Mesendoderm (in vitro differentiated cells): Measurements from ENCODE around the gene CD164.

Experiments used
- DNase-seq: peaks from one replicate; pipeline ENCODE4 v3.0.0; 2013
- H2AK5ac ChIP-seq: 2 replicates; pipeline ENCODE4 v1.6.1; 2013; ENCODE audit warnings: low read length, inconsistent platforms
- H2BK120ac ChIP-seq: 2 replicates; pipeline ENCODE4 v1.6.1; 2013; ENCODE audit warnings: low read depth, mild to moderate bottlenecking, low read length, moderate library complexity, mixed read lengths
- H2BK15ac ChIP-seq: replicated peaks from 2 replicates; pipeline ENCODE4 v1.6.1; 2013; ENCODE audit warnings: low read depth, mild to moderate bottlenecking, moderate library complexity
- H2BK5ac ChIP-seq: 2 replicates; pipeline ENCODE4 v1.6.1; 2013; ENCODE audit warnings: low read length, inconsistent platforms
- H3K18ac ChIP-seq: 2 replicates; pipeline ENCODE4 v1.6.1; 2013; ENCODE audit warnings: mild to moderate bottlenecking, low read length, mixed read lengths
- H3K23ac ChIP-seq: one replicate; pipeline ENCODE4 v1.6.1; 2013; ENCODE audit warnings: low read length
- H3K27ac ChIP-seq: 2 replicates; pipeline ENCODE4 v1.5.1; 2013; ENCODE audit warnings: low read depth, mild to moderate bottlenecking, inconsistent platforms, low read length, moderate library complexity
- H3K27me3 ChIP-seq: 2 replicates; pipeline ENCODE4 v1.6.1; 2013; ENCODE audit warnings: low read length, control low read depth, mild to moderate bottlenecking, inconsistent platforms; ENCODE audit not compliant: insufficient read depth, poor library complexity
- H3K36me3 ChIP-seq: 2 replicates; pipeline ENCODE4 v1.6.1; 2013; ENCODE audit warnings: low read length, inconsistent platforms; ENCODE audit not compliant: control insufficient read depth, insufficient read depth
- H3K4ac ChIP-seq: one replicate; pipeline ENCODE4 v1.6.1; 2013; ENCODE audit warnings: low read depth, mild to moderate bottlenecking, low read length, moderate library complexity
- H3K4me1 ChIP-seq: 2 replicates; pipeline ENCODE4 v1.6.1; 2013; ENCODE audit warnings: low read depth, low read length, inconsistent platforms; ENCODE audit not compliant: control insufficient read depth
- H3K4me2 ChIP-seq: 2 replicates; pipeline ENCODE4 v1.6.1; 2013; ENCODE audit warnings: low read length
- H3K4me3 ChIP-seq: 2 replicates; pipeline ENCODE4 v1.5.1; 2013; ENCODE audit warnings: mild to moderate bottlenecking, low read length
- H3K56ac ChIP-seq: one replicate; pipeline ENCODE4 v1.6.1; 2013; ENCODE audit warnings: low read length
- H3K79me1 ChIP-seq: 2 replicates; pipeline ENCODE4 v1.6.1; 2013; ENCODE audit warnings: low read length, inconsistent platforms
- H3K79me2 ChIP-seq: 2 replicates; pipeline ENCODE4 v1.6.1; 2013; ENCODE audit warnings: mild to moderate bottlenecking, low read length; ENCODE audit not compliant: control insufficient read depth, insufficient read depth
- H3K9ac ChIP-seq: 2 replicates; pipeline ENCODE4 v1.6.1; 2013; ENCODE audit warnings: low read length, inconsistent platforms
- H4K5ac ChIP-seq: one replicate; pipeline ENCODE4 v1.6.1; 2013; ENCODE audit warnings: low read length
- H4K8ac ChIP-seq: one replicate; pipeline ENCODE4 v1.6.1; 2013; ENCODE audit warnings: low read depth, mild to moderate bottlenecking, control low read depth, low read length, moderate library complexity
- WGBS: extraction: QIAGEN DNeasy Blood & Tissue Kit; methylation state at CpG from one replicate; pipeline ENCODE4 v1.1.7; 2013; ENCODE audit warnings: low lambda C conversion rate, missing lambda C conversion rate; ENCODE audit not compliant: insufficient coverage; ENCODE audit errors: extremely low coverage; 5-methylcytosine and 5-hydroxymethylcytosine counted together

The CD164 gene

GRCh38 chr6:109318328-109318876, 63.9 kb downstream of the CD164 start:
- H3K79me2 ChIP-seq: no peaks in the 10 kb centered on the region
- WGBS: no CpG with 5 or more reads among the region's 11 CpGs
- no peaks in the 10 kb centered on the region for H3K36me3 ChIP-seq
- no peak overlapping the region for H2BK5ac ChIP-seq
- H3K4me1 ChIP-seq: no peaks in the 10 kb centered on the region
- H2BK15ac ChIP-seq: no peak overlapping the region
- H2BK120ac ChIP-seq: no peak overlapping the region
- no peak overlapping the region for H3K4me2 ChIP-seq
- no peak overlapping the region for H3K9ac ChIP-seq
- no peak overlapping the region for H4K5ac ChIP-seq
- no peaks in the 10 kb centered on the region for H3K27me3 ChIP-seq
- H3K79me1 ChIP-seq: no peaks in the 10 kb centered on the region
- H3K56ac ChIP-seq: no peak overlapping the region
- H3K4ac ChIP-seq: no peak overlapping the region
- no peak overlapping the region for H2AK5ac ChIP-seq
- no peak overlapping the region for H3K18ac ChIP-seq
- H4K8ac ChIP-seq: no peak overlapping the region
- no peak for DNase-seq
- H3K4me3 ChIP-seq: no peak overlapping the region
- H3K23ac ChIP-seq: no peak overlapping the region
- H3K27ac ChIP-seq: no peak overlapping the region

DNA sequence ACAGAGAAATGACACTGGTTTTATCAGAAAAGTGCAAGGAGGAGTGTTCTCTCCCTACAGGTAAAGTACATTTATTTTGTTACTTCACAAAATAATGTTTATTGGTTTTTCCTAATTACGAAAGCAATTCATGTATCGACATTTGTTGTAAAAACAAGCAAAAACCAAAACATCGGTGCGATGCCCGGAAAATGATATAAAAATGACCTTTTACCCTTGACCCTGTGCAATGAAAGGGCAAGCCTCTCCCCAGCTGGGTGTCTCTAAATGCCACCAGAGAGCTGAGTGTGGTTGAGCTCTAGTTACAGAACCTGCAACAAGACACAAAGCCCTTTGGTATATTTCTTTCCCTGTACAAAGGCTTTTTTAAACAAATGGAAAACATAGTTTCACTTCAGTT, 65.4 kb downstream of the CD164 start:
- no peaks in the 10 kb centered on the region for H3K4me1 ChIP-seq
- no peak overlapping the region for H3K27ac ChIP-seq
- no peak overlapping the region for H3K4me2 ChIP-seq
- no peak overlapping the region for H2AK5ac ChIP-seq
- H2BK15ac ChIP-seq: no peak overlapping the region
- no peaks in the 10 kb centered on the region for H3K79me1 ChIP-seq
- H3K9ac ChIP-seq: no peak overlapping the region
- H2BK5ac ChIP-seq: no peak overlapping the region
- no peak overlapping the region for H2BK120ac ChIP-seq
- no peak overlapping the region for H3K4me3 ChIP-seq
- H3K23ac ChIP-seq: no peak overlapping the region
- H4K8ac ChIP-seq: no peak overlapping the region
- no peaks in the 10 kb centered on the region for H3K79me2 ChIP-seq
- no peak overlapping the region for H3K56ac ChIP-seq
- H3K4ac ChIP-seq: no peak overlapping the region
- H4K5ac ChIP-seq: no peak overlapping the region
- no peaks in the 10 kb centered on the region for H3K27me3 ChIP-seq
- no CpG with 5 or more reads among the region's 5 CpGs for WGBS
- DNase-seq: no peak
- H3K36me3 ChIP-seq: no peaks in the 10 kb centered on the region
- H3K18ac ChIP-seq: no peak overlapping the region
